HFF-Myc (cell line): ENCODE results near the gene TMC2.
"Not testable (repeated sequence)": the region's sequence is repeated elsewhere in the genome, so short reads cannot be mapped to it uniquely, and the experiment has no call there.

Experiments
- DNase-seq: peaks from one replicate; pipeline ENCODE4 v3.0.0-alpha.2; 2011; ENCODE audit warnings: low read depth; ENCODE audit errors: extremely low read depth
- H3K4me3 ChIP-seq: replicated peaks from 2 replicates; pipeline ENCODE4 v1.5.1; 2011; ENCODE audit warnings: low read depth, mild to moderate bottlenecking, control low read depth, low read length
- CTCF ChIP-seq: IDR thresholded peaks from 2 replicates; pipeline ENCODE4 v1.5.1; 2012; ENCODE audit warnings: mild to moderate bottlenecking, low read depth, low read length, control low read depth; ENCODE audit errors: missing control alignments

Gene TMC2

GRCh38 chr20:2520617-2521016 is 15.8 kb upstream of the TMC2 start:
- TF ChIP-seq CTCF, result no peak
- no peak for DNase-seq

GRCh38 chr20:2521369-2522305 is 14.7 kb upstream of the TMC2 start:
- peak; percentile 95 for TF ChIP-seq CTCF
- no peak overlapping the region for H3K4me3 ChIP-seq
- DNase-seq, result no peak

More at GRCh38 chr20:2520617-2521016, 15.8 kb upstream of the TMC2 start:
- H3K4me3 ChIP-seq, result no peak overlapping the region

- H3K4me3 ChIP-seq, DNase-seq: not testable (repeated sequence)
These were observed 13.4 kb upstream of the TMC2 start for GRCh38 chr20:2522826-2523429.

- TF ChIP-seq CTCF, result peak; percentile 92
- H3K4me3 ChIP-seq, result peak overlapping the region; percentile 70
- DNase-seq, result no peak
These were observed 12.3 kb upstream of the TMC2 start for GRCh38 chr20:2523919-2524708.

GRCh38 chr20:2524709-2525506 is 11.5 kb upstream of the TMC2 start:
- peak overlapping the region; percentile 70 for H3K4me3 ChIP-seq
- TF ChIP-seq CTCF, result no peak
- DNase-seq, result no peak

GRCh38 chr20:2526218-2526583 is 10.2 kb upstream of the TMC2 start:
- not testable (repeated sequence) for DNase-seq, H3K4me3 ChIP-seq

GRCh38 chr20:2527762-2528161 is 8.6 kb upstream of the TMC2 start:
- H3K4me3 ChIP-seq, result no peak overlapping the region
- no peak for TF ChIP-seq CTCF
- DNase-seq, result no peak
